NCI-H1417 (cell line): ENCODE measurements around the gene OSBP.

ENCODE experiments used
- DNase-seq, 3 experiments: peaks; one replicate each; lab custom pipeline; 2025; lab: John Stamatoyannopoulos, UW

The OSBP gene

GRCh38 chr11:59602432-59602831, 13.1 kb downstream of the OSBP start:
- DNase-seq: no peak

GRCh38 chr11:59601788-59602187, 13.8 kb downstream of the OSBP start:
- no peak for DNase-seq

- no peak for DNase-seq
Observed at GRCh38 chr11:59600636-59601035, 14.9 kb downstream of the OSBP start.

GRCh38 chr11:59600234-59600633, 15.3 kb downstream of the OSBP start:
- no peak for DNase-seq

GRCh38 chr11:59598961-59599360, 16.6 kb downstream of the OSBP start:
- DNase-seq: no peak

- DNase-seq: no peak
Observed at GRCh38 chr11:59584294-59584693, 31.3 kb downstream of the OSBP start.

- no peak for DNase-seq
Observed at GRCh38 chr11:59582006-59582405, 33.6 kb downstream of the OSBP start.

- DNase-seq: no peak
Observed at GRCh38 chr11:59578369-59578768, 37.2 kb downstream of the OSBP start.

- DNase-seq: no peak
Observed at GRCh38 chr11:59575505-59575904, 40.1 kb downstream of the OSBP start.

GRCh38 chr11:59574932-59575502, 40.6 kb downstream of the OSBP start:
- no peak for DNase-seq

- no peak for DNase-seq
Observed at GRCh38 chr11:59574467-59574866, 41.1 kb downstream of the OSBP start.

GRCh38 chr11:59573216-59573615, 42.4 kb downstream of the OSBP start:
- no peak for DNase-seq

- no peak for DNase-seq
Observed at GRCh38 chr11:59572091-59572490, 43.5 kb downstream of the OSBP start.

- no peak for DNase-seq
Observed at GRCh38 chr11:59562292-59562691, 53.3 kb downstream of the OSBP start.

- DNase-seq: peak; percentile 77 to 89 (median 85)
Observed at GRCh38 chr11:59560702-59561473, 54.7 kb downstream of the OSBP start.

- DNase-seq: peak; percentile 77 to 95 (median 82)
Observed at GRCh38 chr11:59560290-59560701, 55.3 kb downstream of the OSBP start.

GRCh38 chr11:59559886-59560285, 55.7 kb downstream of the OSBP start:
- DNase-seq: no peak

- no peak for DNase-seq
Observed at GRCh38 chr11:59558270-59558643, 57.3 kb downstream of the OSBP start.

GRCh38 chr11:59556917-59557348, 58.6 kb downstream of the OSBP start:
- DNase-seq: no peak

GRCh38 chr11:59556115-59556916, 59.3 kb downstream of the OSBP start:
- peak; percentile 12 to 51 (median 16) for DNase-seq

GRCh38 chr11:59555601-59556114, 59.9 kb downstream of the OSBP start:
- no peak for DNase-seq

GRCh38 chr11:59553323-59553722, 62.3 kb downstream of the OSBP start:
- no peak for DNase-seq

- DNase-seq: no peak
Observed at GRCh38 chr11:59552844-59553243, 62.7 kb downstream of the OSBP start.
